Endothelial cell of umbilical vein (primary cell): Measurements from ENCODE around the gene PEX7. TPM values are rescaled to one million over a fixed set of nuclear protein-coding genes. Genes with fewer than 3 reads are reported as not detected.

Source experiments
- BruUV-seq: library from RNA; stranded (reverse); fragments of 400-500 nt; replicated peaks from 2 replicates; lab custom pipeline; 2021; lab: Mats Ljungman, UMichigan
- CTCF ChIA-PET: fragments of 300-600, 350-600 bp; sonication (Branson Sonifier 250); formaldehyde crosslinking; loops from one replicate; lab custom pipeline; 2021; ENCODE audit warnings: antibody characterized with exemption, inconsistent platforms; lab: Charles Lee
- POLR2A ChIA-PET: fragments of 300-600, 350-600 bp; sonication (Branson Sonifier 250); formaldehyde crosslinking; loops from one replicate; lab custom pipeline; 2021; ENCODE audit warnings: antibody characterized with exemption, inconsistent platforms; lab: Charles Lee
- DNase-seq: peaks from one replicate; pipeline ENCODE4 v3.0.0-alpha.2; 2011; ENCODE audit warnings: low read depth, low spot score
- FAIRE-seq: peaks from 2 replicates; lab custom pipeline; 2011; peaks lifted over from hg19 to GRCh38; lab: Jason Lieb, UNC
- H2AFZ ChIP-seq: 2 replicates; pipeline ENCODE4 v1.6.0; 2012; ENCODE audit warnings: low read depth, low read length, control low read depth, inconsistent platforms
- H3K27ac ChIP-seq: 2 replicates; pipeline ENCODE4 v1.5.1; 2011; ENCODE audit warnings: low read depth, mild to moderate bottlenecking, control low read depth, low read length, moderate library complexity; ENCODE audit not compliant: insufficient read depth
- H3K27me3 ChIP-seq, 2 experiments: 2 replicates each; pipeline versions ENCODE4 v1.6.0 to v1.6.1; 2011; ENCODE audit warnings: low read length in 2 of 2, mixed read lengths in 1 of 2; ENCODE audit not compliant: control insufficient read depth in 2 of 2, insufficient read depth in 2 of 2
- H3K36me3 ChIP-seq, 2 experiments: 2 replicates in 1 of 2; 3 replicates in 1 of 2; pipeline ENCODE4 v1.5.1; 2011; ENCODE audit warnings: low read length in 2 of 2, mild to moderate bottlenecking in 1 of 2, moderate library complexity in 1 of 2; ENCODE audit not compliant: control insufficient read depth in 2 of 2, insufficient read depth in 2 of 2; ENCODE audit errors: extremely low read depth in 1 of 2
- H3K4me1 ChIP-seq: 3 replicates; pipeline ENCODE4 v1.5.1; 2011; ENCODE audit warnings: mild to moderate bottlenecking, low read length; ENCODE audit not compliant: control insufficient read depth, insufficient read depth; ENCODE audit errors: extremely low read depth
- H3K4me2 ChIP-seq: 2 replicates; pipeline ENCODE4 v1.6.1; 2011; ENCODE audit warnings: low read length, control low read depth, mixed read lengths; ENCODE audit not compliant: insufficient read depth
- H3K4me3 ChIP-seq, 3 experiments: fragments of 200-600 bp in 1 of 3; sonication (generic), shearing (Covaris generic) in 1 of 3; replicated peaks in 1 of 3; 2 replicates each; pipeline ENCODE4 v1.5.1; 2011 to 2016; ENCODE audit warnings: control low read depth in 3 of 3, low read length in 3 of 3, mild to moderate bottlenecking in 2 of 3, inconsistent platforms in 1 of 3, low read depth in 1 of 3, moderate library complexity in 1 of 3; ENCODE audit not compliant: insufficient read depth in 1 of 3
- H3K79me2 ChIP-seq: 2 replicates; pipeline ENCODE4 v1.6.0; 2012; ENCODE audit warnings: low read length, inconsistent platforms; ENCODE audit not compliant: control insufficient read depth, insufficient read depth
- H3K9ac ChIP-seq: replicated peaks from 2 replicates; pipeline ENCODE3; 2011; ENCODE audit warnings: low read length, control low read depth; ENCODE audit not compliant: insufficient read depth; ENCODE audit errors: extremely low read depth
- H3K9me1 ChIP-seq: replicated peaks from 3 replicates; pipeline ENCODE4 v1.6.0; 2011; ENCODE audit warnings: mild to moderate bottlenecking, low read length; ENCODE audit not compliant: control insufficient read depth, insufficient read depth; ENCODE audit errors: extremely low read depth
- H3K9me3 ChIP-seq: replicated peaks from 2 replicates; pipeline ENCODE4 v1.5.1; 2012; ENCODE audit warnings: low read length, inconsistent platforms; ENCODE audit not compliant: control insufficient read depth, insufficient read depth
- H4K20me1 ChIP-seq: replicated peaks from 2 replicates; pipeline ENCODE3; 2011; ENCODE audit warnings: mild to moderate bottlenecking, low read length; ENCODE audit not compliant: control insufficient read depth, insufficient read depth; ENCODE audit errors: extremely low read depth
- EZH2 ChIP-seq: IDR thresholded peaks from 2 replicates; pipeline ENCODE4 v1.6.1; 2012; ENCODE audit warnings: borderline replicate concordance, low read depth, mild to moderate bottlenecking, moderate library complexity, low read length, inconsistent platforms; ENCODE audit not compliant: severe bottlenecking
- FOS ChIP-seq: IDR thresholded peaks from 2 replicates; pipeline ENCODE4 v1.6.1; 2011; ENCODE audit warnings: mild to moderate bottlenecking, low read length, moderate library complexity, borderline replicate concordance; ENCODE audit not compliant: insufficient read depth
- GATA2 ChIP-seq: IDR thresholded peaks from 2 replicates; pipeline ENCODE4 v1.7.0; 2011; ENCODE audit warnings: low read depth, mild to moderate bottlenecking, moderate library complexity, mixed read lengths, low read length; ENCODE audit not compliant: insufficient read length, insufficient read depth
- MAX ChIP-seq: IDR thresholded peaks from 2 replicates; pipeline ENCODE4 v1.6.1; 2011; ENCODE audit not compliant: insufficient read depth, insufficient read length
- MYC ChIP-seq: IDR thresholded peaks from one replicate; pipeline ENCODE4 v1.6.1; 2011; ENCODE audit warnings: mild to moderate bottlenecking, low read depth, low read length
- POLR2A ChIP-seq: IDR thresholded peaks from 2 replicates; pipeline ENCODE4 v1.6.1; 2012; ENCODE audit warnings: low read depth, mild to moderate bottlenecking, control low read depth, low read length
- POLR2AphosphoS5 ChIP-seq: IDR thresholded peaks from 2 replicates; pipeline ENCODE4 v1.6.1; 2012; ENCODE audit warnings: low read depth, mild to moderate bottlenecking, control low read depth, low read length, moderate library complexity; ENCODE audit not compliant: insufficient read depth
- dilution Hi-C: fragments of 300-500 bp; cut with MboI; formaldehyde crosslinking; loops from one replicate; pipeline ENCODE4 v1.15.0; 2019; ENCODE audit warnings: low sequenced_read_pairs; ENCODE audit not compliant: extremely low pct_ligation_motif_present
- intact Hi-C: fragments of 100-400 bp; cut with micrococcal nuclease; formaldehyde crosslinking; loops from one replicate; pipeline ENCODE4 v1.10.0; 2022
- polyA plus RNA-seq, 4 experiments: library from polyadenylated mRNA; depleted of rRNA in 3 of 4; stranded (reverse) in 3 of 4; unstranded in 1 of 4; fragments of >200 nt; gene quantifications; 2 replicates each; pipeline versions ENCODE4 v1.2.1 to v1.2.3, GENCODE V29; 2011 to 2012; ENCODE audit warnings: missing spikeins in 1 of 4
- small RNA-seq: library from RNA; depleted of rRNA; stranded (forward); fragments of <200 nt; gene quantifications from one replicate; pipeline ENCODE3, GENCODE V24; 2012; ENCODE audit warnings: low replicate concordance, low read depth; ENCODE audit not compliant: insufficient read depth, insufficient read length
- total RNA-seq: library from RNA; stranded (reverse); gene quantifications from 2 replicates; pipeline ENCODE4 v1.2.3, GENCODE V29; 2021

The PEX7 gene
- total and polyA plus RNA-seq, 2 donors (not counting 3 experiments of a cell fraction or from before 2014, with no cell fraction given), result 3.7 to 5.7 TPM

GRCh38 chr6:136962661-136963060, 140.3 kb downstream of the PEX7 start:
- FAIRE-seq (peak; percentile 8), DNase-seq (peak; percentile 61)
- peaks cover 0 to 10% of the 10 kb centered on the region in 2 experiments for H3K27me3 ChIP-seq
- intact Hi-C loops (no loop called here), dilution Hi-C loops (no loop called here)
- no peaks in the 10 kb centered on the region for H4K20me1 ChIP-seq
- H3K36me3 ChIP-seq, result no peaks in the 10 kb centered on the region
- H3K4me1 ChIP-seq, result no peaks in the 10 kb centered on the region
- ChIA-PET CTCF (no interaction called here), POLR2A (no interaction called here)
- H3K9me1 ChIP-seq, result no peaks in the 10 kb centered on the region
- BruUV-seq, result no TSS peak
- TF ChIP-seq POLR2AphosphoS5, result no peak
- no peak for TF ChIP-seq FOS
- no peak for TF ChIP-seq POLR2A
- no peak overlapping the region for H3K9ac ChIP-seq
- H3K27ac ChIP-seq, result no peak overlapping the region
- no peaks in the 10 kb centered on the region for H3K79me2 ChIP-seq
- H3K4me3 ChIP-seq, result no peak overlapping the region
- no peak overlapping the region for H3K4me2 ChIP-seq
- no peak overlapping the region for H2AFZ ChIP-seq
- no peaks in the 10 kb centered on the region for H3K9me3 ChIP-seq

GRCh38 chr6:136963259-136963658, 140.9 kb downstream of the PEX7 start:
- H3K79me2 ChIP-seq, result no peaks in the 10 kb centered on the region
- no peak overlapping the region for H3K9ac ChIP-seq
- CTCF ChIA-PET, result interaction anchor here (0.8 to 1.5 kb wide), 4 partner anchors 10 to 678 kb away, joined by 3 to 5 read pairs (median 3); no protein-coding TSS in a partner anchor
- H3K9me1 ChIP-seq, result no peaks in the 10 kb centered on the region
- no peak for TF ChIP-seq GATA2
- TF ChIP-seq POLR2A, result no peak
- TF ChIP-seq MYC, result no peak
- no peak for TF ChIP-seq POLR2AphosphoS5
- TF ChIP-seq EZH2, result no peak
- TF ChIP-seq FOS, result no peak
- TF ChIP-seq MAX, result no peak
- FAIRE-seq (no peak), DNase-seq (no peak)
- H2AFZ ChIP-seq, result no peak overlapping the region
- no peaks in the 10 kb centered on the region for H3K36me3 ChIP-seq
- dilution Hi-C loops, result no loop called here
- H3K4me2 ChIP-seq, result no peak overlapping the region
- no peaks in the 10 kb centered on the region for H3K4me1 ChIP-seq
- intact Hi-C loops, result no loop called here
- no peaks in the 10 kb centered on the region for H3K9me3 ChIP-seq
- no peak overlapping the region for H3K27ac ChIP-seq
- BruUV-seq, result no TSS peak
- H4K20me1 ChIP-seq, result no peaks in the 10 kb centered on the region
- no peak overlapping the region for H3K4me3 ChIP-seq
- H3K27me3 ChIP-seq, result peaks cover 0 to 10% of the 10 kb centered on the region in 2 experiments
- POLR2A ChIA-PET, result no interaction called here

Small RNA genes lying within 50 kb of the gene (small RNA-seq; reads per million reads assigned to genes)
- gene RF00019 (not detected), gene RF00443 (not detected)

Other genes with a start within 250 kb of the PEX7 start
- 5.0 and 7.0 TPM in 2 replicates for gene MAP3K5, start 30.1 kb upstream of the PEX7 start, total RNA-seq
- 1.3 and 1.5 TPM in 2 replicates for gene MAP3K5, start 30.1 kb upstream of the PEX7 start, polyA plus RNA-seq
- gene SLC35D3, start 99.7 kb downstream of the PEX7 start, total RNA-seq, result not detected in 2 replicates
- gene SLC35D3, start 99.7 kb downstream of the PEX7 start, polyA plus RNA-seq, result not detected in 2 replicates
- not detected in 2 replicates for gene IL20RA, start 222.4 kb downstream of the PEX7 start, total RNA-seq
- gene IL20RA, start 222.4 kb downstream of the PEX7 start, polyA plus RNA-seq, result not detected in 2 replicates